SH-SY5Y (cell line): Measurements from ENCODE around the gene TMX4.
A peak's percentile ranks its signal among the peaks of the same experiment; 100 is the strongest.

Experiments
- GATA2 ChIP-seq: IDR thresholded peaks from 2 replicates; pipeline ENCODE4 v1.6.1; 2011; ENCODE audit warnings: mild to moderate bottlenecking, low read depth, low read length
- GATA3 ChIP-seq: IDR thresholded peaks from 2 replicates; pipeline ENCODE4 v1.6.1; 2011; ENCODE audit warnings: low read depth, mild to moderate bottlenecking, low read length, moderate library complexity

TMX4 gene

GRCh38 chr20:7994809-7995208 lies 24.8 kb downstream of the TMX4 start:
- TF ChIP-seq GATA3 = no peak
- TF ChIP-seq GATA2 = no peak

- TF ChIP-seq GATA2 = no peak
- TF ChIP-seq GATA3 = no peak
These were observed 25.9 kb downstream of the TMX4 start for GRCh38 chr20:7993703-7994102.

- TF ChIP-seq GATA3 = no peak
These were observed 26.3 kb downstream of the TMX4 start for GRCh38 chr20:7993238-7993637.

GRCh38 chr20:7990385-7990784 lies 29.2 kb downstream of the TMX4 start:
- no peak for TF ChIP-seq GATA3

- TF ChIP-seq GATA2 = no peak
- TF ChIP-seq GATA3 = no peak
These were observed 30.2 kb downstream of the TMX4 start for GRCh38 chr20:7989379-7989778.

GRCh38 chr20:7985916-7986315 lies 33.6 kb downstream of the TMX4 start:
- TF ChIP-seq GATA3 = no peak
- no peak for TF ChIP-seq GATA2

- TF ChIP-seq GATA2 (no peak), GATA3 (no peak)
These were observed 35.4 kb downstream of the TMX4 start for GRCh38 chr20:7984192-7984591.

- no peak for TF ChIP-seq GATA2
- no peak for TF ChIP-seq GATA3
These were observed 38.2 kb downstream of the TMX4 start for GRCh38 chr20:7981374-7981773.

- TF ChIP-seq GATA2 (no peak), GATA3 (no peak)
These were observed 39.1 kb downstream of the TMX4 start for GRCh38 chr20:7980332-7981046.

- no peak for TF ChIP-seq GATA3
- TF ChIP-seq GATA2 = no peak
These were observed 41.9 kb downstream of the TMX4 start for GRCh38 chr20:7977709-7978108.

- no peak for TF ChIP-seq GATA2
- TF ChIP-seq GATA3 = no peak
These were observed 43.6 kb downstream of the TMX4 start for GRCh38 chr20:7975851-7976414.

GRCh38 chr20:7974785-7975435 lies 44.7 kb downstream of the TMX4 start:
- TF ChIP-seq GATA3 (no peak), GATA2 (no peak)

GRCh38 chr20:7971536-7972280 lies 47.9 kb downstream of the TMX4 start:
- TF ChIP-seq GATA3 (no peak), GATA2 (no peak)

GRCh38 chr20:7967199-7967844 lies 52.2 kb downstream of the TMX4 start:
- no peak for TF ChIP-seq GATA2
- no peak for TF ChIP-seq GATA3

- peak; percentile 59; the same call in 1 of the 2 replicates for TF ChIP-seq GATA3
- peak; percentile 40 for TF ChIP-seq GATA2
These were observed 53.4 kb downstream of the TMX4 start for GRCh38 chr20:7966176-7966575.

GRCh38 chr20:7959484-7959883 lies 60.1 kb downstream of the TMX4 start:
- no peak for TF ChIP-seq GATA2
- no peak for TF ChIP-seq GATA3
